ENCODE measurements around the gene RALGAPA2. TPM values are rescaled to one million over a fixed set of nuclear protein-coding genes. Genes with fewer than 3 reads are reported as not detected.
A peak's percentile ranks its signal among the peaks of the same experiment; 100 is the strongest.

RALGAPA2 gene
- total RNA-seq, 3 donors from 2014 or later, result 34.6 to 74.1 (median 46.0) TPM

DNA sequence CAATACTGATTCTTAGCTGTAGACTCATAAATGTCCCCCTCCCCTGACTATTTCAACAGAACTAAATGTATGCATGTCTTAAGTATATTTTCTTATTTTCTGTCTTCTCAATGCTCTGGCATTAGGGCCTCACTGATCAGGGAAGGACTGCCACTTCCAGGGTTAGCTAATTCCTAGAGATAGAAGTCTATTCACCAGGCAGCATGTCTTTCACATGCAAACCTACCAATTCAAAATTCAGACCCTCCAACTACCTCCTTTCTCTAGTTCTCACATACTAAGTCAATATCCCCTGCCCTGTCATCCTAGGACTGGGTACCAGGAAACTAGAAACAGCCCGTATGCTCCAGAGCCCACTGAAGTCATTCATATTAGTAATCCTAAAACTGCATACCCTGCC, 132.3 kb downstream of the RALGAPA2 start:
- H3K9me3 ChIP-seq, result no peaks in the 10 kb centered on the region
- H3K36me3 ChIP-seq, result no peaks in the 10 kb centered on the region
- H3K4me1 ChIP-seq, result no peaks in the 10 kb centered on the region
- no peak for DNase-seq (ENCODE audit: low spot score in 2 of 2)
- no peak for TF ChIP-seq POLR2A (IDR thresholded peaks at IDR 0.05)
- TF ChIP-seq POLR2AphosphoS5 (IDR thresholded peaks at IDR 0.05), result no peak
- TF ChIP-seq, protein P1, sequence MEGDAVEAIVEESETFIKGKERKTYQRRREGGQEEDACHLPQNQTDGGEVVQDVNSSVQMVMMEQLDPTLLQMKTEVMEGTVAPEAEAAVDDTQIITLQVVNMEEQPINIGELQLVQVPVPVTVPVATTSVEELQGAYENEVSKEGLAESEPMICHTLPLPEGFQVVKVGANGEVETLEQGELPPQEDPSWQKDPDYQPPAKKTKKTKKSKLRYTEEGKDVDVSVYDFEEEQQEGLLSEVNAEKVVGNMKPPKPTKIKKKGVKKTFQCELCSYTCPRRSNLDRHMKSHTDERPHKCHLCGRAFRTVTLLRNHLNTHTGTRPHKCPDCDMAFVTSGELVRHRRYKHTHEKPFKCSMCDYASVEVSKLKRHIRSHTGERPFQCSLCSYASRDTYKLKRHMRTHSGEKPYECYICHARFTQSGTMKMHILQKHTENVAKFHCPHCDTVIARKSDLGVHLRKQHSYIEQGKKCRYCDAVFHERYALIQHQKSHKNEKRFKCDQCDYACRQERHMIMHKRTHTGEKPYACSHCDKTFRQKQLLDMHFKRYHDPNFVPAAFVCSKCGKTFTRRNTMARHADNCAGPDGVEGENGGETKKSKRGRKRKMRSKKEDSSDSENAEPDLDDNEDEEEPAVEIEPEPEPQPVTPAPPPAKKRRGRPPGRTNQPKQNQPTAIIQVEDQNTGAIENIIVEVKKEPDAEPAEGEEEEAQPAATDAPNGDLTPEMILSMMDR (IDR thresholded peaks at IDR 0.05), result no peak
- no peak overlapping the region for H3K4me3 ChIP-seq
- intact Hi-C loops (cut with DNase I; ENCODE audit: low total_unique reads), result no loop called here
- no peaks in the 10 kb centered on the region for H3K27me3 ChIP-seq
- no peak overlapping the region for H3K27ac ChIP-seq

DNA sequence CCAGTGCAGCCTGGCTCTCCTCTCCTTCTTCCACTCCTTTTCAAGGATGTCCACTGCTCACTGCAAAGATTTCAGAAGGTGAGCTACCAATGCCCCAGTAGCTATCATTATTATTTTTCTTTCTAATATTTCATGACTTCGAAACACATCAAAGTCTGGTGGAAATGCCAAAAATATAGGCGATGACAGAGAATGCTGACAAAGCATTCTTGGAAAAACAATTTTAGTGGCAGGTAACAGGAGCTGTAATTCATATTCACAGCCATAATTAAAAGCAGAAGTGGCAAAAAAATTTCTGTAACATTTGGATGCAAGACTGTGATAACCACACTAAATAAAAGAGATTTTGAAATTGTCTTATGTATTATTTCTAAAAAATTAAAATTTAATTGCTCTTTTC, 133.6 kb downstream of the RALGAPA2 start:
- intact Hi-C loops (cut with DNase I; ENCODE audit: low total_unique reads), result no loop called here
- Histone ChIP-seq H3K36me3 (no peaks in the 10 kb centered on the region), H3K9me3 (no peaks in the 10 kb centered on the region), H3K27ac (no peak overlapping the region), H3K27me3 (no peaks in the 10 kb centered on the region), H3K4me3 (no peak overlapping the region), H3K4me1 (no peaks in the 10 kb centered on the region)
- TF ChIP-seq, protein P1 (IDR thresholded peaks at IDR 0.05), result no peak
- TF ChIP-seq POLR2AphosphoS5 (IDR thresholded peaks at IDR 0.05), result no peak
- no peak for TF ChIP-seq POLR2A (IDR thresholded peaks at IDR 0.05)
- DNase-seq (ENCODE audit: low spot score in 2 of 2), result no peak

DNA sequence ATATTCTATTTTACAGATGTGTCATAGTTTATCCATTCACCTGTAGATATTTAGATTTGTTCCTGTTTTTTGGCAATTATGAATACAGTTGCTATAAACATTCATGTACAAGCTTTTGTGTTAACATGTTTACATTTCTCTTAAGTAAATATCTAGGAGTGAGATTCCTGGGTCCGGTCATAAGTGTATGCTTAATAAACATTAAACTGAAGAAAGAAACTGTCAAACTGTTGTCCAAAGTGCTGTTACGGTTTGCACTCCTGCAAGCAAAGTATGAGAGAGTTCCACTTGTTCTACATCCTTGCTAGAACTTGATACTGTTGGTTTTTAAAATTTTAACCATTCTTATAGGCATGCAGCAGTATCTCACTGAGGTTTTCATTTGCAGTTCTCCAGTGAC, 138.6 kb downstream of the RALGAPA2 start:
- intact Hi-C loops (cut with DNase I; ENCODE audit: low total_unique reads), result no loop called here
- Histone ChIP-seq H3K4me1 (no peaks in the 10 kb centered on the region), H3K27ac (no peak overlapping the region), H3K36me3 (no peaks in the 10 kb centered on the region), H3K4me3 (no peak overlapping the region), H3K9me3 (no peaks in the 10 kb centered on the region), H3K27me3 (no peaks in the 10 kb centered on the region)
- no peak for DNase-seq (ENCODE audit: low spot score in 2 of 2)
- TF ChIP-seq POLR2A (IDR thresholded peaks at IDR 0.05), result no peak
- TF ChIP-seq, protein P1 (IDR thresholded peaks at IDR 0.05), result no peak
- TF ChIP-seq POLR2AphosphoS5 (IDR thresholded peaks at IDR 0.05), result no peak

DNA sequence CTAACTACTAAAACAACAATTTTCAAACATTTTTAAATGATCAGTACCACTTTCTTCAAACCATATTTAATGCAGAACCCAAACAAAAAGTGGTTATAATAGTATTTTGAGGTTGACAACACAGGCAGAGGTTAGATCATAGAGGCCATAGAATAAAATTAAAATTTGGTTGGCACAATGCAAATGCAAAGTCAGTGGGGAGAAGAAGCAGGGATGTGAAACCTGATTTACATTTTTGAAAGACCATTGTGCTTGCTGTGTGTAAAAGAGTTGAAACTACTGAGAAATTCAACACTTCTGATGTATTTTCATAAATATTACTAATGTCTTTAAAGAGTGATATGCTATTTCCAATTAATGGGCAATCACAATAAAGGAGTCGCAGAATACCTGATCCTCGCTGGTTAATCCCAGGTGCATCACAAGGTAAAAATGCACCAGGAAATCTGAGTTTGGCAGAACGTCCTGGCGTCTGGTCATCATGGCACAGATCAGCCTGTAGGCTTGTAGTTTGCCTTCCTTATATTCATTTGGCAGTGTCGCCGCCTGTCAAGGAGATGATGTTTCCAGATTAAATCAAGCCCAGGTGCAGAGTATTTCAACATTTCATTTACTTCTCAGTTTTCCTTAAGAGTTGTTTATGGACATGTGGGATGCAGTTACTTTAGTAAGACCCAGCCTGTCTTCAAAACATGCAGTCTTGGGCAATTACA, 141.2 kb downstream of the RALGAPA2 start:
- no peaks in the 10 kb centered on the region for H3K9me3 ChIP-seq
- intact Hi-C loops (cut with DNase I; ENCODE audit: low total_unique reads), result no loop called here
- H3K36me3 ChIP-seq, result no peaks in the 10 kb centered on the region
- TF ChIP-seq POLR2A (IDR thresholded peaks at IDR 0.05) (no peak), POLR2AphosphoS5 (IDR thresholded peaks at IDR 0.05) (no peak)
- TF ChIP-seq, protein P1 (IDR thresholded peaks at IDR 0.05), result no peak
- H3K27ac ChIP-seq, result no peak overlapping the region
- H3K4me1 ChIP-seq, result no peaks in the 10 kb centered on the region
- no peak overlapping the region for H3K4me3 ChIP-seq
- no peaks in the 10 kb centered on the region for H3K27me3 ChIP-seq
- DNase-seq (ENCODE audit: low spot score in 2 of 2), result no peak

DNA sequence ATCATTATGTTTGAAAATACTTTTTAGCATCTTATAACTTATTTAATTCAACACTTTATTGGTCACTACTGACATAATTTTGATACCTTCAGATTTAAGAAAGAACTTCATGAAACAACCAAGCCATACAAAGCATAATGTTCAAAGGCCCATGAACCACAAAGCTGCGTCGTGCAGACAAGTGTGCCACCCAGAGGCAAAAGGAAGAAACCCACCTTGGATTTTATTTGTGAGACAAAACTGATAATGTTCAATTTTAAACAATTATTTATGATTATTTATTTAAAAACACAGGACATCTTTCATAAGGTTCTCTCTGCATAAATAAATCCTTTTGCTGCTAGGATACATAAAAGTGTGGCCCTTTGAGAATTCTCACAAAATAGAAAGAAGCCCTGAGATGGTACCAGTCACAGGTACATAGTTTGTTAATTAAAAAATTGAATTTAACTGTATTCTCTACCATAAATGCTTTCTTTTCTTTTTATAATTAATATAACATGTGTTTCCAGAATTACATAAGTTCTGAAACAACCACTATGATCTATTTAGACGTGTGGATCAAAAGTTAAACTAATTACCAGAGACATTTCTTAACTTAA, 143.7 kb downstream of the RALGAPA2 start:
- intact Hi-C loops (cut with DNase I; ENCODE audit: low total_unique reads), result no loop called here
- Histone ChIP-seq H3K27me3 (no peaks in the 10 kb centered on the region), H3K4me3 (no peak overlapping the region), H3K9me3 (no peaks in the 10 kb centered on the region), H3K27ac (no peak overlapping the region), H3K4me1 (no peaks in the 10 kb centered on the region), H3K36me3 (no peaks in the 10 kb centered on the region)
- TF ChIP-seq POLR2AphosphoS5 (IDR thresholded peaks at IDR 0.05) (no peak), POLR2A (IDR thresholded peaks at IDR 0.05) (no peak)
- TF ChIP-seq, protein P1 (IDR thresholded peaks at IDR 0.05), result peak in 2 of 3 donors; percentile 47 to 58
- no peak for DNase-seq (ENCODE audit: low spot score in 2 of 2)

Measured in breast epithelium (tissue), 4 donors.